Measurements from ENCODE around the gene ASTN2. TPM values are rescaled to one million over a fixed set of nuclear protein-coding genes. Genes with fewer than 3 reads are reported as not detected.

The ASTN2 gene
- total and polyA plus RNA-seq, 10 of the 15 experiments (the other 5 are each of a cell fraction or from before 2014, with no cell fraction given): 1.4 to 15.7 (median 7.0) TPM

DNA sequence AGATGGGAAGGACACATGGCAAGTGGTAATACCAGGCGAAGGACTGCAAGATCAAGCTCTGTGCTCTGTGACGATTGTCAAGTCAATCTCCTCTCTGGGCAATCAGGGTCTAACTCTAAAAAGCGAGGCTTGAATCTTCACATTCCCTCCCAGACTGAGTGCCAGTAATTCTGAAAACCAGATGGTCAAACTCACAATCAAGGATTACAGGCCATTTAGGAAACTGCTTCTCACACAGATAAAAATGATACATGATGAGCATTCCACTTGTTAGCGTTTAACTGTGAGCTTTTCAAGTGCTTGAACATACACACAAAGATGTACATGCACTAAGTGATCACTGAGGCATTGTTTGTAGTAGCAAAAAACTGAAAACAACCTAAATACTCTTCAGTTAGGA lies 517.7 kb downstream of the ASTN2 start (continued):
- TF ChIP-seq CHD4 (IDR thresholded peaks at IDR 0.05) (no peak), CHD2 (IDR thresholded peaks at IDR 0.05; ENCODE audit: borderline replicate concordance, low read depth, low read length) (no peak), SMARCA5 (IDR thresholded peaks at IDR 0.05) (no peak), ETV6 (conservative IDR thresholded peaks at IDR 0.05 in 1 of 2, IDR thresholded peaks at IDR 0.05 in 1 of 2; ENCODE audit: borderline replicate concordance in 1 of 2, low read depth in 1 of 2) (no peak), RUNX3 (IDR thresholded peaks at IDR 0.05; ENCODE audit: low read length) (no peak), ZSCAN29 (IDR thresholded peaks at IDR 0.05) (no peak), TBL1XR1 (IDR thresholded peaks at IDR 0.05; ENCODE audit: low read depth, low read length) (no peak)
- TF ChIP-seq, protein P1, sequence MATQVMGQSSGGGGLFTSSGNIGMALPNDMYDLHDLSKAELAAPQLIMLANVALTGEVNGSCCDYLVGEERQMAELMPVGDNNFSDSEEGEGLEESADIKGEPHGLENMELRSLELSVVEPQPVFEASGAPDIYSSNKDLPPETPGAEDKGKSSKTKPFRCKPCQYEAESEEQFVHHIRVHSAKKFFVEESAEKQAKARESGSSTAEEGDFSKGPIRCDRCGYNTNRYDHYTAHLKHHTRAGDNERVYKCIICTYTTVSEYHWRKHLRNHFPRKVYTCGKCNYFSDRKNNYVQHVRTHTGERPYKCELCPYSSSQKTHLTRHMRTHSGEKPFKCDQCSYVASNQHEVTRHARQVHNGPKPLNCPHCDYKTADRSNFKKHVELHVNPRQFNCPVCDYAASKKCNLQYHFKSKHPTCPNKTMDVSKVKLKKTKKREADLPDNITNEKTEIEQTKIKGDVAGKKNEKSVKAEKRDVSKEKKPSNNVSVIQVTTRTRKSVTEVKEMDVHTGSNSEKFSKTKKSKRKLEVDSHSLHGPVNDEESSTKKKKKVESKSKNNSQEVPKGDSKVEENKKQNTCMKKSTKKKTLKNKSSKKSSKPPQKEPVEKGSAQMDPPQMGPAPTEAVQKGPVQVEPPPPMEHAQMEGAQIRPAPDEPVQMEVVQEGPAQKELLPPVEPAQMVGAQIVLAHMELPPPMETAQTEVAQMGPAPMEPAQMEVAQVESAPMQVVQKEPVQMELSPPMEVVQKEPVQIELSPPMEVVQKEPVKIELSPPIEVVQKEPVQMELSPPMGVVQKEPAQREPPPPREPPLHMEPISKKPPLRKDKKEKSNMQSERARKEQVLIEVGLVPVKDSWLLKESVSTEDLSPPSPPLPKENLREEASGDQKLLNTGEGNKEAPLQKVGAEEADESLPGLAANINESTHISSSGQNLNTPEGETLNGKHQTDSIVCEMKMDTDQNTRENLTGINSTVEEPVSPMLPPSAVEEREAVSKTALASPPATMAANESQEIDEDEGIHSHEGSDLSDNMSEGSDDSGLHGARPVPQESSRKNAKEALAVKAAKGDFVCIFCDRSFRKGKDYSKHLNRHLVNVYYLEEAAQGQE (IDR thresholded peaks at IDR 0.05; ENCODE audit: low read depth, low read length): no peak
- TF ChIP-seq, protein P2, sequence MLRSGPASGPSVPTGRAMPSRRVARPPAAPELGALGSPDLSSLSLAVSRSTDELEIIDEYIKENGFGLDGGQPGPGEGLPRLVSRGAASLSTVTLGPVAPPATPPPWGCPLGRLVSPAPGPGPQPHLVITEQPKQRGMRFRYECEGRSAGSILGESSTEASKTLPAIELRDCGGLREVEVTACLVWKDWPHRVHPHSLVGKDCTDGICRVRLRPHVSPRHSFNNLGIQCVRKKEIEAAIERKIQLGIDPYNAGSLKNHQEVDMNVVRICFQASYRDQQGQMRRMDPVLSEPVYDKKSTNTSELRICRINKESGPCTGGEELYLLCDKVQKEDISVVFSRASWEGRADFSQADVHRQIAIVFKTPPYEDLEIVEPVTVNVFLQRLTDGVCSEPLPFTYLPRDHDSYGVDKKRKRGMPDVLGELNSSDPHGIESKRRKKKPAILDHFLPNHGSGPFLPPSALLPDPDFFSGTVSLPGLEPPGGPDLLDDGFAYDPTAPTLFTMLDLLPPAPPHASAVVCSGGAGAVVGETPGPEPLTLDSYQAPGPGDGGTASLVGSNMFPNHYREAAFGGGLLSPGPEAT (IDR thresholded peaks at IDR 0.05; ENCODE audit: low read depth): no peak
- TF ChIP-seq, protein P3, sequence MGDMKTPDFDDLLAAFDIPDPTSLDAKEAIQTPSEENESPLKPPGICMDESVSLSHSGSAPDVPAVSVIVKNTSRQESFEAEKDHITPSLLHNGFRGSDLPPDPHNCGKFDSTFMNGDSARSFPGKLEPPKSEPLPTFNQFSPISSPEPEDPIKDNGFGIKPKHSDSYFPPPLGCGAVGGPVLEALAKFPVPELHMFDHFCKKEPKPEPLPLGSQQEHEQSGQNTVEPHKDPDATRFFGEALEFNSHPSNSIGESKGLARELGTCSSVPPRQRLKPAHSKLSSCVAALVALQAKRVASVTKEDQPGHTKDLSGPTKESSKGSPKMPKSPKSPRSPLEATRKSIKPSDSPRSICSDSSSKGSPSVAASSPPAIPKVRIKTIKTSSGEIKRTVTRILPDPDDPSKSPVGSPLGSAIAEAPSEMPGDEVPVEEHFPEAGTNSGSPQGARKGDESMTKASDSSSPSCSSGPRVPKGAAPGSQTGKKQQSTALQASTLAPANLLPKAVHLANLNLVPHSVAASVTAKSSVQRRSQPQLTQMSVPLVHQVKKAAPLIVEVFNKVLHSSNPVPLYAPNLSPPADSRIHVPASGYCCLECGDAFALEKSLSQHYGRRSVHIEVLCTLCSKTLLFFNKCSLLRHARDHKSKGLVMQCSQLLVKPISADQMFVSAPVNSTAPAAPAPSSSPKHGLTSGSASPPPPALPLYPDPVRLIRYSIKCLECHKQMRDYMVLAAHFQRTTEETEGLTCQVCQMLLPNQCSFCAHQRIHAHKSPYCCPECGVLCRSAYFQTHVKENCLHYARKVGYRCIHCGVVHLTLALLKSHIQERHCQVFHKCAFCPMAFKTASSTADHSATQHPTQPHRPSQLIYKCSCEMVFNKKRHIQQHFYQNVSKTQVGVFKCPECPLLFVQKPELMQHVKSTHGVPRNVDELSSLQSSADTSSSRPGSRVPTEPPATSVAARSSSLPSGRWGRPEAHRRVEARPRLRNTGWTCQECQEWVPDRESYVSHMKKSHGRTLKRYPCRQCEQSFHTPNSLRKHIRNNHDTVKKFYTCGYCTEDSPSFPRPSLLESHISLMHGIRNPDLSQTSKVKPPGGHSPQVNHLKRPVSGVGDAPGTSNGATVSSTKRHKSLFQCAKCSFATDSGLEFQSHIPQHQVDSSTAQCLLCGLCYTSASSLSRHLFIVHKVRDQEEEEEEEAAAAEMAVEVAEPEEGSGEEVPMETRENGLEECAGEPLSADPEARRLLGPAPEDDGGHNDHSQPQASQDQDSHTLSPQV (IDR thresholded peaks at IDR 0.05): no peak
- TF ChIP-seq, protein P4, sequence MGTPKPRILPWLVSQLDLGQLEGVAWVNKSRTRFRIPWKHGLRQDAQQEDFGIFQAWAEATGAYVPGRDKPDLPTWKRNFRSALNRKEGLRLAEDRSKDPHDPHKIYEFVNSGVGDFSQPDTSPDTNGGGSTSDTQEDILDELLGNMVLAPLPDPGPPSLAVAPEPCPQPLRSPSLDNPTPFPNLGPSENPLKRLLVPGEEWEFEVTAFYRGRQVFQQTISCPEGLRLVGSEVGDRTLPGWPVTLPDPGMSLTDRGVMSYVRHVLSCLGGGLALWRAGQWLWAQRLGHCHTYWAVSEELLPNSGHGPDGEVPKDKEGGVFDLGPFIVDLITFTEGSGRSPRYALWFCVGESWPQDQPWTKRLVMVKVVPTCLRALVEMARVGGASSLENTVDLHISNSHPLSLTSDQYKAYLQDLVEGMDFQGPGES (IDR thresholded peaks at IDR 0.05): no peak
